Stimulated activated CD8-positive, alpha-beta memory T cell treated with anti-CD3 and anti-CD28 coated beads, Interleukin-4, amount 100 ng/mL, for 1 hour (primary cell): ENCODE measurements around the gene OLAH.
A peak's percentile ranks its signal among the peaks of the same experiment; 100 is the strongest.

Source experiments
- DNase-seq, 2 donors: peaks; one replicate each; pipeline ENCODE4 v3.0.0-alpha.2; 2020; ENCODE audit warnings: low read depth in 2 of 2, low spot score in 1 of 2

The OLAH gene

GRCh38 chr10:15069230-15069629 lies 25.5 kb downstream of the OLAH start:
- DNase-seq = no peak

GRCh38 chr10:15072358-15072757 lies 28.6 kb downstream of the OLAH start:
- DNase-seq = no peak

- DNase-seq = no peak
Measured at GRCh38 chr10:15075421-15075820, 31.7 kb downstream of the OLAH start.

- DNase-seq = no peak
Measured at GRCh38 chr10:15083674-15084501, 40.1 kb downstream of the OLAH start.

- DNase-seq = no peak
Measured at GRCh38 chr10:15084502-15084922, 40.8 kb downstream of the OLAH start.

- peak; percentile 44 to 61 for DNase-seq
Measured at GRCh38 chr10:15088428-15089261, 44.9 kb downstream of the OLAH start, which contains the start of gene ACBD7. Gene ACBD7 (minus strand): TSS chr10:15088776. CDS start chr10:15088728, 48 bp downstream.

GRCh38 chr10:15091418-15091817 lies 47.7 kb downstream of the OLAH start:
- no peak for DNase-seq

- no peak for DNase-seq
Measured at GRCh38 chr10:15092855-15093408, 49.2 kb downstream of the OLAH start.

- DNase-seq = no peak
Measured at GRCh38 chr10:15096661-15097010, 52.9 kb downstream of the OLAH start.

GRCh38 chr10:15097011-15097812 lies 53.5 kb downstream of the OLAH start, which contains the start of gene RPP38:
Gene RPP38 (plus strand): TSS chr10:15097355. CDS start chr10:15103315, 5,960 bp downstream.
- DNase-seq = peak; percentile 92 to 95

GRCh38 chr10:15099886-15100285 lies 56.1 kb downstream of the OLAH start:
- no peak for DNase-seq

- DNase-seq = no peak
Measured at GRCh38 chr10:15103513-15103912, 59.8 kb downstream of the OLAH start.

- DNase-seq = peak; percentile 40 to 55
Measured at GRCh38 chr10:15106352-15107013, 62.7 kb downstream of the OLAH start.

GRCh38 chr10:15112657-15113056 lies 68.9 kb downstream of the OLAH start:
- DNase-seq = no peak

GRCh38 chr10:15113766-15114165 lies 70.0 kb downstream of the OLAH start:
- DNase-seq = no peak

GRCh38 chr10:15116225-15116624 lies 72.5 kb downstream of the OLAH start:
- DNase-seq = no peak

- DNase-seq = no peak
Measured at GRCh38 chr10:15118615-15119014, 74.9 kb downstream of the OLAH start.

- no peak for DNase-seq
Measured at GRCh38 chr10:15120523-15120922, 76.8 kb downstream of the OLAH start.

- DNase-seq = no peak
Measured at GRCh38 chr10:15121707-15122106, 78.0 kb downstream of the OLAH start.

- no peak for DNase-seq
Measured at GRCh38 chr10:15122477-15123030, 78.8 kb downstream of the OLAH start.
